ENCODE data around the gene MYT1.

MYT1 gene

GRCh38 chr20:64199395-64199794 lies 35.1 kb downstream of the MYT1 start:
- no peak for TF ChIP-seq CTCF (IDR thresholded peaks at IDR 0.05; ENCODE audit: low read depth, low read length)
- DNase-seq (ENCODE audit: extremely low read depth, low read depth) = no peak

- DNase-seq (ENCODE audit: extremely low read depth, low read depth) = no peak
- TF ChIP-seq CTCF (IDR thresholded peaks at IDR 0.05; ENCODE audit: low read depth, low read length) = no peak
Measured at GRCh38 chr20:64200740-64201139, 36.5 kb downstream of the MYT1 start.

- TF ChIP-seq CTCF (IDR thresholded peaks at IDR 0.05; ENCODE audit: low read depth, low read length) = no peak
- no peak for DNase-seq (ENCODE audit: extremely low read depth, low read depth)
Measured at GRCh38 chr20:64201653-64202052, 37.4 kb downstream of the MYT1 start.

GRCh38 chr20:64203037-64203777 lies 39.0 kb downstream of the MYT1 start:
- DNase-seq (ENCODE audit: extremely low read depth, low read depth) = no peak
- TF ChIP-seq CTCF (IDR thresholded peaks at IDR 0.05; ENCODE audit: low read depth, low read length) = no peak

- no peak for DNase-seq (ENCODE audit: extremely low read depth, low read depth)
- TF ChIP-seq CTCF (IDR thresholded peaks at IDR 0.05; ENCODE audit: low read depth, low read length) = no peak
Measured at GRCh38 chr20:64205611-64206026, 41.4 kb downstream of the MYT1 start.

- DNase-seq (ENCODE audit: extremely low read depth, low read depth) = no peak
- TF ChIP-seq CTCF (IDR thresholded peaks at IDR 0.05; ENCODE audit: low read depth, low read length) = no peak
Measured at GRCh38 chr20:64206614-64207013, 42.4 kb downstream of the MYT1 start.

- TF ChIP-seq CTCF (IDR thresholded peaks at IDR 0.05; ENCODE audit: low read depth, low read length) = no peak
- DNase-seq (ENCODE audit: extremely low read depth, low read depth) = no peak
Measured at GRCh38 chr20:64207641-64208590, 43.7 kb downstream of the MYT1 start.

Data from AG09319 (cell line).